Astrocyte of the spinal cord (primary cell): ENCODE data around the gene SSH3.

ENCODE experiments used
- DNase-seq: peaks from one replicate; pipeline ENCODE4 v3.0.0; 2011; ENCODE audit warnings: low read depth, low spot score
- H3K4me3 ChIP-seq: 2 replicates; pipeline ENCODE4 v1.5.1; 2011; ENCODE audit warnings: low read depth, mild to moderate bottlenecking, low read length, moderate library complexity
- CTCF ChIP-seq: IDR thresholded peaks from 2 replicates; pipeline ENCODE4 v1.5.1; 2012; ENCODE audit warnings: low read depth, mild to moderate bottlenecking, low read length, inconsistent platforms
- in situ Hi-C: cut with HindIII; loops from 2 replicates; pipeline ENCODE4 v1.10.0; 2017; ENCODE audit warnings: low sequenced_read_pairs

Gene SSH3

GRCh38 chr11:67289226-67289650 is 14.1 kb upstream of the SSH3 start, which contains the start of gene ANKRD13D:
ANKRD13D (plus strand) TSS chr11:67289303; CDS start chr11:67289461, 158 bp downstream.
- TF ChIP-seq CTCF = no peak
- in situ Hi-C loops = no loop called here
- H3K4me3 ChIP-seq = peak within 1 kb of the TSS; percentile 73
- no peak for DNase-seq

GRCh38 chr11:67289651-67290479 is 13.5 kb upstream of the SSH3 start:
- TF ChIP-seq CTCF = no peak
- peak overlapping the region; percentile 73 for H3K4me3 ChIP-seq
- no peak for DNase-seq
- in situ Hi-C loops = no loop called here

- in situ Hi-C loops = no loop called here
- H3K4me3 ChIP-seq = no peak overlapping the region
- TF ChIP-seq CTCF = no peak
- DNase-seq = peak; percentile 47
Observed at GRCh38 chr11:67290801-67291200, 12.5 kb upstream of the SSH3 start.

- DNase-seq = no peak
- TF ChIP-seq CTCF = no peak
- in situ Hi-C loops = no loop called here
- H3K4me3 ChIP-seq = no peak overlapping the region
Observed at GRCh38 chr11:67291481-67292381, 11.6 kb upstream of the SSH3 start.

- in situ Hi-C loops = no loop called here
- no peak overlapping the region for H3K4me3 ChIP-seq
- DNase-seq = no peak
- no peak for TF ChIP-seq CTCF
Observed at GRCh38 chr11:67292671-67293070, 10.7 kb upstream of the SSH3 start.

GRCh38 chr11:67293090-67293489 is 10.2 kb upstream of the SSH3 start:
- in situ Hi-C loops = no loop called here
- peak; percentile 18 for DNase-seq
- no peak for TF ChIP-seq CTCF
- H3K4me3 ChIP-seq = no peak overlapping the region
